GM18526 (cell line): Measurements from ENCODE around the gene SFTA2.

Source experiments
- POLR2A ChIP-seq: IDR thresholded peaks from 3 replicates; pipeline ENCODE4 v1.6.1; 2011; ENCODE audit not compliant: insufficient read length; ENCODE audit errors: extremely low read depth

SFTA2 gene

DNA sequence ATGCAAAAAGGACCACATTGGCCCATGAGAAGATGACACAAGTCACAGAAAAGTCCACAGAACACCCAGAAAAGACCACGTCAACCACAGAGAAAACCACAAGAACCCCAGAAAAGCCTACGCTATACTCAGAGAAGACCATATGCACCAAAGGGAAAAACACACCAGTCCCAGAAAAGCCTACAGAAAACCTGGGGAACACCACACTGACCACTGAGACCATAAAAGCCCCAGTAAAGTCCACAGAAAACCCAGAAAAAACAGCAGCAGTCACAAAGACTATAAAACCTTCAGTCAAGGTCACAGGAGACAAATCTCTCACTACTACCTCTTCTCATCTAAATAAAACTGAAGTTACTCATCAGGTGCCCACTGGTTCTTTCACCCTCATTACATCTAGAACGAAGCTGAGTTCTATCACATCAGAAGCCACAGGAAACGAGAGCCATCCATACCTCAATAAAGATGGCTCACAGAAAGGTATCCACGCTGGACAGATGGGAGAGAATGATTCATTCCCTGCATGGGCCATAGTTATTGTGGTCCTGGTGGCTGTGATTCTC, 20.0 kb upstream of the SFTA2 start:
- TF ChIP-seq POLR2A = no peak

DNA sequence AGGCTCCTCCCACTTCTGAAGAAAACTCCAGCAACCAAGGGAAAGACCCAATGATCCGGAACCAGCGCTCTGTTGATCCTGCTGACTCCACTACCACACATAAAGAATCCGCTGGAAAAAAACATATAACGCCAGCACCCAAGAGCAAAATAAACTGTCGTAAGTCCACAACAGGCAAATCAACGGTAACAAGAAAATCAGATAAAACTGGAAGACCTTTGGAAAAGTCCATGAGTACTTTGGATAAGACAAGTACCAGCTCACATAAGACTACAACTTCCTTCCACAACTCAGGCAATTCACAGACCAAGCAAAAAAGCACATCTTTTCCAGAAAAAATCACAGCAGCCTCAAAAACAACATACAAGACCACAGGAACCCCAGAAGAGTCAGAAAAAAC, 16.8 kb upstream of the SFTA2 start:
- TF ChIP-seq POLR2A = no peak

DNA sequence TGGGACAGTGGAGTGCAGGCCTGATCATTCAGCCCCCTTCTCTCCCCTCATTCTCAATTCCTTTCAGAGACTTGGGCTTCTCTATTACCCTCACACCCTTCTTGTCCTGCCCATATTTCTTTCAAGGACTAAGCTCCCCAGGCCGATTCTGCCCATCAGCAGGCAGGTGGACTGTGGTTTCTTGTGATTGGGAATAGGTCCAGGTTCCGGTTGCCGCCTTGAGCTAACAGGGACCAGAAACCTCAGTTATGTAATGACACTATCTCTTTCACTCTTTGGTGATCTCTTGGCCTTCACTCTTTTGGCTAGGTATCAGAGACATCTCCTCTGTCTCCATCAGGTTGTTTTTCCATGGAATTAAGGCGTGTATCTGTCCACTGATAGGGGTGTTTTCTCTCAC, 15.3 kb upstream of the SFTA2 start:
- no peak for TF ChIP-seq POLR2A

DNA sequence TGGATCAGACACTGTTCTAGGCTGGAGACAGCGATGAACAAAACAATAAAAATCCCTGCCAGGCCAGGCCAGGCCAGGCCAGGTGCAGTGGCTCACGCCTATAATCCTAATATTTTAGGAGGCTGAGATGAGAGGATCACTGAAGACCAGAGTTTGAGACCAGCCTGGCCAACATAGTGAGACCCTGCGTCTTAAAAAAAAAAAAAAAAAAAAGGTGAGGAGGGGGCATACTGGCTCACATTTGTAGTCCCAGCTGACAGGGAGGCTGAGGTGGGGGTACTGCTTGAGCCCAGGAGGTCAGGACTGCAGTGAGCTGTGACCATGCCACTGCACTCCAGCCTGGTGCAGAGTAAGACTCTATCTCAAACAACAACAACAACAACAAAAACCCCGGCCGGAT, 13.3 kb upstream of the SFTA2 start:
- TF ChIP-seq POLR2A = no peak

DNA sequence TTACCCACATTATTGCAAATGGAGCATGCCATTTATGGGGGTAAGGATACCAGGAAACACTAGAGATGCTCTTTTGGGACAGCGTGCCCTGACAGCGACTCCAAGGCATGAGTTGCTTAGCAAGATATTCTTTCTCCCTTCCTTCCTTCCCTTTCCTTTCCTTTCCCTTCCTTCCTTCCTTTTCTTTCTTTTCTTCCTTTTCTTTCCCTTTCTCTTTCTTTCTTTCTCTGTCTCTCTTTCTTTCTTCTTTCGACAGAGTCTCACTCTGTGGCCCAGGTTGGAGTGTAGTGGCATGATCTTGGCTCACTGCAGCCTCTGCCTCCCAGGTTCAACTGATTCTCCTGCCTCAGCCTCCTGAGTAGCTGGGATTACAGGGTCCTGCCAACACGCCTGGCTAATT, 12.1 kb upstream of the SFTA2 start:
- no peak for TF ChIP-seq POLR2A

DNA sequence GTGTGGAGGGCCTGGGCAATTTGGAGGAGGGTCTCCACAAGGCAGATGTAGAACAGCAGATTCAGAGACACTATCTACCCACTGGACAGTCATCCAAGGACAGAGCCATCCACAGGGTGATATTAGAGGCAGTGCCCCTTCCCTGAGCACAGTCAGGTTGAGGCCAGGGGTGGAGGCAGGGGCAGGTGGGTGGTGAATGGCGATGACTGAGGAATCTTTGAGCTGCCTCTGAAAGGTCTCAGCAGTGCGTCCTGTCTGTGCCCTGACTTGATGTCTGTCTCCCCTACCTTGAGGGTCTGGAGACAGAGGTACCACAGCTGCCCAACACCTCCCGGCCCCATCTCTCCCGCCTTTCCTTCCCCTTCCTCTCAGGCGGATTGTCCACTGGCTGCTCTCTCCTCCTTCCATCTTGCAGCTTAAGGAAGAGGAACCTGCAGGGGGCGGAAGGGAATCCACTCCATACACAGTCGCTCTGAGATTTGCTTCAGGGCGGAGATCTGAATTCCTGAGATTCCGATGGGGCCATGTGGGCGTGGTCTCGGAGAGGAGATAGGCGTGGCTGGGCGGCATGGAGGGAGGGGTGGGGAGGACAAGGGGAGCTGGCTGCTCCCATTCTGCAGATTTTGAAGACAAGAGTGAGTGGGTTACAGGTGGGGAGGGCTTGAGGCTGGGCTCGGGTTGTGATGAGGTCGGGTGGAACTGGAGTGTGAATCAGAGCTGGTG, 10.5 kb upstream of the SFTA2 start:
- TF ChIP-seq POLR2A = no peak

DNA sequence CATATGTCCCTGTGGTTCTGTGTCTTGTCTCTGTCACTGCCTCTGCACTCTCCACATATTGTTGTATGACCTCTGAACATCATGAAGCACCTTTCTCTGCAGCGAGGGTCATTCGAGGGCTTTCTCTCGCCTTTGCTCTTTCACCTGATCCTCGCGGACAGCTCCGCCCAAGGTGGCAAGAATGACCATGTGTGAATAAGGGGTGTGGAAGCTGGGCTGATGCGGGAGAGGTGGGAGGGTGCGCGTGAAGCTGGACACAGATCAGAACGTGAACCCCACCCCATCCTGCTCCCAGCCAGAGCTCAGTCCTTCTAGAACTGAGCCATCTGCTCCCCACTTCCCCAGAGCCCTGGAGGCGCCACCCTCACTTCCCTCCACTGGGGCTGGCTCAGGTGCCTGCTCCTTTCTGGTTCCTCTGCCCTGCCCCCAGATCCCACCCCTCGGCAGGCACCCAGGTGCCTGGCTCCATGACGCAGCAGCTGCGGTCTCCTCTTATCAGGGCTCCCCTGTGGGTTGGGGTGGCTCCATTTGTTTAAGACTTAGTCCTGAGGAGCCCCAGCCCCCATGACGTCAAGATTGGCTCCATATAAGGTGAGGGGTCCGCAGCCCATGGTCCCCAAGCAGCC, 8.5 kb upstream of the SFTA2 start, which contains the start of gene MUCL3:
MUCL3 (plus strand) TSS at position 613 of the 626 bp plus-strand sequence. CDS start 27 bp downstream, outside the sequence.
- TF ChIP-seq POLR2A = no peak

DNA sequence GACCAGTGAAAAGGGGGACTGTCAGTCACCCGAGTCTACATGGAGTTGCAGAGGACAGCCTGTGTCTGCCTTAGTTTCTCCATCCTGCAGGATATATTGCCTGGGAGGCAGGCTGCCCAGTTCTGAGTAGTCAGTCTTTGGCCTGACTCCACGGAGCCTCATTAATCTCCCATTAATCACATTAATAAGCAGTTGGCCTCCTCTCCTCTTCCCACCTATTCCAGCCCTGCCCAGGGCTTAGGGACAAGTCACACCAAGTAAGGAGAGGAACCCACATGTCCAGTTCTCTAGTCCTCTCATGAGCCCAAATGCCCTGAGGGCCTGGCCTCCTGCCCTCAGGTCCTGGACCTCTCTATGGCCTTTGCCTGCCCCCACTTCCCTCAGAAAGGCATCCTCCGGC, 7.5 kb upstream of the SFTA2 start:
- TF ChIP-seq POLR2A = no peak

DNA sequence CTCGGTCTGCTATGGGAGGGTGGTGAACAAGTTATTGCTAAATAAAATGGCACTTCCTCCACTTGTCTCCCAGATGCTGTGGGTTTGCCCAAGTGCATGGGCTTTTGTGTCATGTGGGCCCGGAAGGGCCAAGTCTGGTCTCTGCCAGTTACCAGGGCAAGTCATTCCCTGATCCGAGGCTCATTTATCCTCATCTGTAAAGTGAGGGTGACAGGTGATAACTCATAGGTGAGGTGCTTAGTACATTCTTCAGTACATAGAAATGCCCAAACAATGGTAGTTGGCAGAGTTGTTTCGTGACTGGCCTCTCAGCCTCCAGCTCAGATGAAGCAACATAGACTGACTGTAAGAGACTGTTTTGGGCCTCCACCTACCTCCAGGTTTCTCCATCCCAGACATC, 6.8 kb upstream of the SFTA2 start:
- no peak for TF ChIP-seq POLR2A

DNA sequence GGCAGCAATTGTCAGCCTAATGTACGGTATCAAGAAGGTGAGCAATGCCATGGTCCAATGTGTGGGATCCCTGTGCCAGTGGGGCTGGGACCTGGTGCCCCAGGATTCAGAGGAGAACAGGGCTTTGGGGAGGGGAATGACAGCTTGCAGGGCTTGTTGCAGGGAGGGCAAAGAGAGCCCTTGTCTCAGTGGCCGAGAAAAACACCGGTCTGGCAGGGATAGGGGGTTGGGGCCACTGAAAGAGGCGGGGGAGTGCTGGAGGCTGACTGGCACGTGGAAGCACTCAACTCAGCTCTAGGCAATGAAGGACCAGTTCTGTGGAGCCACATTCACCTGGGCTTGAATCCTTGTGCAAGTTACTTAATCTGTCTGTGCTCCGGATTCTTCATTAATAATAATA, 5.3 kb upstream of the SFTA2 start:
- TF ChIP-seq POLR2A = no peak

DNA sequence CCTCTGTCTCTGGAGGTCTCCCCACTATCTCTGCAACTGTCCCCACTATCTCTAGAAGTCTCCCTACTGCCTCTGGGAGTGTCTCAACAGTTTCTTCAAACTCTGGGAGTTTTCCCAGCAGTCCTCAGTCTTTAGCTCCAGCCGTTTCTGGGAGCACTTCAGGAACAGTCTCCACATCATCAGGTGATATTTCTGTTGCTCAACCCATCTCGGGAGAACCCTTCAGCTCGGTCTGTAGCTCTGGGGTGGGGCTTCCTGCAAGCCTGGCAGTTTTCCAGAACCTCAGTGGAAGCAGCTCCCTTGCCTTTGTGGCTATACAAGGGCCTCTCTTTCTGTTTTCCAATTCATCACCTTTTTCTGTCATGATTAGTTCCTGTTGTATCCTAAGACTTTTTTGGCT, 3.0 kb upstream of the SFTA2 start:
- TF ChIP-seq POLR2A = no peak

DNA sequence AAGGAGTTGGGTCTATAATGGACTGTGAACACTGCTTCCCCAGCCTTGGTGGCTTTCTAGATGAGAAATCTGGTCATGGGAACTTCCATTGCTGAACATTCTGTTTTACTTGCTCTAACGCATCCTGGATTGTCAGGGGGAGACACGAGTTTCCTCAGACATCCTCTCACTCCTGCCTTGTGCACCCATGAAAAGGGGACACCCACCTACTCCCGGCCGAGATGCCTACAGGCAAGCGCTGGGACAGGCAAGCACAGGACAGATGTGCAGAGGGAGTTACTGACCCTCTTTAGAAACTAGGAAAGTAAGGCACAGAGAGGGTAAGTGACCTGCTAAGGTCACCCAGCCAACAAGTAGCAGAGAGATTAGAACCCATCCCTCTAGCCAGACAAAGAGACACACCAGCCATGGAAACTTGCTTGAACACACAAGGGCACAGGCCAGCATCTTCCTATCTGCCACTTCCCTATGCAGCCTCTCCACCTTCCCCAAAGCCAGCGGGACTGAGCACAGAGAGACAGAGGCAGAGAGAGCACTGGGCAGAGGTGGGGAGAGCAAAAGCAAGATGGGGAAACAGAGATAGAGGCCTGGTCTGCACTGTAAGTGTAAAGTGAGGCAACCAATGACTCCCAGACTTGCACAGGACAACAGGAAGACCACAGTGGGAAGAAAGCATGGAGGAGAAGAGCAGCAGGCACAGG, 845 bp upstream of the SFTA2 start:
- no peak for TF ChIP-seq POLR2A

DNA sequence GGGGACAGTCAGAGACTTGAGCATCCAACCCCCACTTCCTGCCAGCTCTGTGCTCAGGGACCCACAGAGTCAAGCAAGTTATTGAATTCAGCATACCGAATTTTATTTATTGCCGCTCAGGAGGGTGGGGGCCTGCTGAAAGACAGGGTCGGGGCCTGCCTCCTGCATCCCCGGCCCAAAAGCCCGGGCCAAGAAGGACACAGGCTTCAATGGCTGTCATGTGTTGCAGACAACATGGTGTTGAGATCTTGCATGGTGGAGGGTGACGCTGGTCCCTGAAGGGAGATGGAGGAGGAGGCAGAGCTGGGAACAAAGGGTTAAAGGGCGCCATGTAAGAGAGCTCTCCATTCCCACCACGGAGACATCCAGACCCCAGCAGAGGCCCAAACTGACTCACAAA, 698 bp downstream of the SFTA2 start:
- TF ChIP-seq POLR2A = no peak

DNA sequence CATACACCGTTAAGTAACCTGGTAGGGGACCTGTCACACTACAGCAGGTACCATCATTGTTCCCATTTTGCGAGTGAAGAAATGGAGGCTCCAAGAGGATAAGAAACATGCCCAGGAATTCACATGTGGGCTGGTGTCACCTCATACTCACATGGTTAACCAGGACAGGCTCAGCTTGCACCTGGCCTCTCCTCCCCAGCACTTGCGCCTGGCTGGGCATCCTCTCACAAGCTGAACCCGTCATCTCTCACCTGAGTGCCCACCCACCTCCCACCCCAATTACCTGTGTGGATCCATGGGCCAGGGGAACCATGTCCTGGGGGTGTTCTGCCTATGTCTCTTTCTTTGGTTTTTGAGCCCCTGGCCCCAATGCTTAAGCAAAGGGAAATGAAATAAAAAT, 1.5 kb downstream of the SFTA2 start:
- TF ChIP-seq POLR2A = no peak

DNA sequence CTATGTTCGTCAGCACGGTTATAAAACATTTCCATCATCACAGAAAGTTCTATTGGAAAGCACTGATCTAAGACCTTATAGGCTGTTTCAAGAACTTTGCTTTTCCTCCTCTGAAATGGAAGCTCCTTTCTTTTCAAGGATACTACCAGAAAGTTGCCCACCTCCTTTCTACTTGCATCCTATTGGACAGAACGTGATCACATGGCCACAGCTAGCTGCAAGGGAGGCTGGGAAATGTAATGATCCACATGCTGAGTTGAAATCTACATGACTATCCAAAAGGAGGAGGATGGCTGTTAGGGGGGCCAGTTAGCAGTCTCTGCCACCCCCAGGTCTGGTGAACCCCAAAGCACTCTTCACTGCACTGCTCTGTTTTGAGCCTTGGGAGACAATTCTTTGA, 3.3 kb downstream of the SFTA2 start:
- TF ChIP-seq POLR2A = no peak

DNA sequence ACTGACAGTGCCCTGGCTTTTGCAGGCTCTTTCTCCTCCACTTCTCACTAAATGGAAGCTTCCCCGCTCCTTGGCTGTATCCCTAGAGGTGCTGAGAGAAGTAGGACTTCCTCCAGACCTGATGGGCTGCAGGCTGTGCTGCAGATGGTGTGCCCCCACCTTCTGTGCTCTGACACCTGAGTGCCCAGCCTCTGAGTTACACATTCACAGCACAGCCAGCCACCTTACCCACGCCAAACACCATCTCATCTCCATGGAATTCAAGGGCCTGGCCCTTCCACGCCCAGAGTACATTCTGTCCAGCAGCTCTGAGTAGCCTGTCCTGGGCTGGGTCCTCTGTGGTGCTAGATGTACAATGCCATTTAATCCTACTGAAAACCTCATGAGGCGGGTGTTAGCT, 5.3 kb downstream of the SFTA2 start:
- no peak for TF ChIP-seq POLR2A
